Naive thymus-derived CD8-positive, alpha-beta T cell (primary cell): ENCODE measurements around the gene IL22RA1. TPM values are rescaled to one million over a fixed set of nuclear protein-coding genes. Genes with fewer than 3 reads are reported as not detected.

ENCODE experiments used
- ATAC-seq, 2 donors: fragments of 150-1000 bp; cut with Tn5 transposase in 1 of 2; sonication (Bioruptor Pico), chemical (Tn5 transposase) in 1 of 2; 1 replicate in 1 of 2; 2 replicates in 1 of 2; pipeline ENCODE4 v1.10.0; 2021; ENCODE audit warnings: mild to moderate bottlenecking in 2 of 2, moderate library complexity in 2 of 2
- POLR2A ChIA-PET: fragments of 350-600 bp; sonication (Branson Sonifier 250); formaldehyde crosslinking; loops from one replicate; lab custom pipeline; 2021; ENCODE audit warnings: antibody characterized with exemption; lab: Charles Lee
- DNase-seq, 10 donors: peaks; one replicate each; pipeline versions ENCODE4 v3.0.0 to v3.0.0-alpha.2; 2020 to 2022
- H3K27ac Mint-ChIP-seq, 10 donors: one replicate each; pipeline ENCODE4 v1.8.0; 2020 to 2022; ENCODE audit warnings: mild to moderate bottlenecking in 10 of 10, mixed read lengths in 10 of 10, moderate library complexity in 4 of 10, inconsistent platforms in 1 of 10
- H3K27me3 Mint-ChIP-seq, 5 donors: one replicate each; pipeline ENCODE4 v1.8.0; 2021 to 2022; ENCODE audit warnings: mixed read lengths in 5 of 5
- H3K36me3 Mint-ChIP-seq, 3 donors: one replicate each; pipeline ENCODE4 v1.8.0; 2020 to 2022; ENCODE audit warnings: mixed read lengths in 3 of 3, mild to moderate bottlenecking in 2 of 3, inconsistent platforms in 1 of 3
- H3K4me1 Mint-ChIP-seq, 4 donors: one replicate each; pipeline ENCODE4 v1.8.0; 2021 to 2022; ENCODE audit warnings: mixed read lengths in 4 of 4
- H3K4me3 Mint-ChIP-seq, 10 donors: one replicate each; pipeline ENCODE4 v1.8.0; 2020 to 2022; ENCODE audit warnings: mild to moderate bottlenecking in 10 of 10, mixed read lengths in 10 of 10, moderate library complexity in 6 of 10, inconsistent platforms in 1 of 10
- H3K9me3 Mint-ChIP-seq, 9 donors: one replicate each; pipeline ENCODE4 v1.8.0; 2020 to 2022; ENCODE audit warnings: mixed read lengths in 9 of 9, mild to moderate bottlenecking in 3 of 9, inconsistent platforms in 1 of 9, moderate library complexity in 1 of 9
- polyA plus RNA-seq, 3 donors: library from polyadenylated mRNA; unstranded; fragments of 300-500 nt; fragmentation: Illumina TruSeq; gene quantifications; one replicate each; pipeline ENCODE4 v1.2.3, GENCODE V29; 2021
- total RNA-seq, 8 experiments: library from RNA in 2 of 8; stranded (reverse) in 2 of 8; gene quantifications; one replicate each; pipeline ENCODE4 v1.2.3 and lab custom pipeline; 2021 to 2026

Gene IL22RA1
- total and polyA plus RNA-seq, 5 experiments from 2014 or later, result not detected

DNA sequence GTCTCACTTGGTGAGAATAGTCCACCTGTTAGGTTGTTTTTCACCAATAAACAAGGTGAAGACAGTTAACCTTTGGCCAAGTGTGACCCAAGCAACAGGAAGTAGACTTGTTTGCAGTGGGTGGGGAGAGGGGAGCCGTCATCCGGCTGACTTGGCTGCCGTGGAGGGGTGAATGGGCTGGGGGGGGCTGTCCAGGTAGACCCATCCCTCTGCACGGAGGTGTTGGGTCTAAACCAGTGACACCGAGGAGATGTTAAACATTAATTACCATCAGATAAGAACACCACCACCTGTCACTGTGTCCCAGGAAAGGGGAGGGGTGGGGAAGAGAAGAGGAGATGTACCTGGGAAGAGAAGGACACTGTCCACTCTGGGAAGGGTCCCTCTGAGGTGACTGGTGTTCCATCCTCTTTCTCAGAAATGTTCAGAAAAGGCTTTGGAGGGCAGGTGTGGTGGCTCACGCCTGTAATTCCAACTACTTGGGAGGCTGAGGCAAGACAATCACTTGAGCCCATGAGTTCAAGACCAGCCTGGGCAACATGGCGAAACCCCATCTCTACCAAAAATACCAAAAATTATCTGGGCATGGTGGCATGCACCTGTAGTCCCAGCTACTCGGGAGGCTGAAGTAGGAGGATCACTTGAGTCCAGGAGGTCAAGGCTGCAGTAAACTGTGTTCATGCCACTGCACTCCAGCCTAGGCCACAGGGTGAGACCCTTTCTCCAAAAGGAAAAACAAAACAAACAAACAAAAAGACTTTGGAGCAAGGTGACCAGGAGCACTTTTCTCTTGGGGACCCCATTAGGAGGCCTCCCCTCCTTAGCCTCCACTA lies 24.3 kb downstream of the IL22RA1 start:
- Mint-ChIP-seq H3K36me3 (no peaks in the 10 kb centered on the region), H3K4me3 (no peak overlapping the region), H3K27me3 (peaks cover 3 to 38% (median 22%) of the 10 kb centered on the region in 5 donors), H3K27ac (no peak overlapping the region), H3K9me3 (no peaks in the 10 kb centered on the region), H3K4me1 (no peaks in the 10 kb centered on the region)
- POLR2A ChIA-PET, result no interaction called here
- ATAC-seq (no peak), DNase-seq (no peak)

DNA sequence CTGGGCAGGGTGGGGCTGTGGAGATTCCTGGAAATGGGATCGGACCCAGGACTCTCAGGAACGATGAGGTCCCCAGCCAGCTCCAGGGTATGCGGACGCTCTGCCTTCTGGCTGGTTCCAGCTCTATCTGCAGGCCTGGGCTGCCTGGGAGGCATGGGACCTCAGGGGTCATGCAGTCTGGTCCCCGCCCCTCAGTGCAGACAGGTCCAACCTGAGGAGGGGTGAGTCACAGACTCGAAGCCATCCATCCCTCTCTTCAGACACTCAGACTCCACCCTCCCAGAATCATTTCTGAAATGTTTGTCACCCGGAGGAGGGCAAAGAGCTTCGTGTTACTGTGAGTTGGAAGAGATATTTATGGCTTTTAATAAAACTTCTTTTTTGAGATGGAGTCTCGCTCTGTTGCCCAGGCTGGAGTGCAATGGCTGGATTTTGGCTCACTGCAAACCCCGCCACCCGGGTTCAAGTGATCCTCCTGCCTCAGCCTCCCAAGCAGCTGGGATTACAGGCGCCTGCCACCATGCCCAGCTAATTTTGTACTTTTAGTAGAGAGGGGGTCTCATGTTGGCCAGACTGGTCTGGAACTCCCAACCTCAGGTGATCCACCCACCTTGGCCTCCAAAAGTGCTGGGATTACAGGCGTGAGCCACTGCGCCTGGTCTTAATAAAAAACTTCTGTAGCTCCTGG lies 25.1 kb downstream of the IL22RA1 start:
- Mint-ChIP-seq H3K4me3 (no peak overlapping the region), H3K9me3 (no peaks in the 10 kb centered on the region), H3K4me1 (peaks cover 0 to 3% (median under 1%) of the 10 kb centered on the region in 4 donors), H3K27me3 (peaks cover 3 to 42% (median 26%) of the 10 kb centered on the region in 5 donors), H3K27ac (peak overlapping the region in 1 of 10 donors; percentile 50), H3K36me3 (no peaks in the 10 kb centered on the region)
- DNase-seq, result no peak
- ATAC-seq, result no peak
- POLR2A ChIA-PET, result interaction anchor here (0.6 kb wide), 1 partner anchor 634 kb away, joined by 3 read pairs; no protein-coding TSS in a partner anchor

DNA sequence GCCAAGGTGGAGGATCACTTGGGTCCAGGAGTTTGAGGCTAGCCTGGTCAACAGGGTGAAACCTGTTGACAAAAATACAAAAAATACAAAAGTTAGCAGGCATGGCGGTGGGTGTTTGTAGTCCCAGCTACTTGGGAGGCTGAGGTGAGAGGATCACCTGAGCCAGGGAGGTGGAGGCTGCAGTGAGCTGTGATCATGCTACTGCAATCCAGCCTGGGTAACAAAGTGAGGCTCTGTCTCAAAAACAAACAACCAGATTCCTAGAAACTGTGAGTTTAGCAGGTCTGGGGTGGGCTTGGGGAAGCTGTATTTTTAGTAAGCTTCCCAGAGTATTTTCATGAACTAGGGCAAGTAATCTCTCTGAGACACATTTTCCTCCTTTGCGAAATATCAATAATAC lies 25.8 kb downstream of the IL22RA1 start:
- DNase-seq (no peak), ATAC-seq (no peak)
- no peaks in the 10 kb centered on the region for H3K9me3 Mint-ChIP-seq
- no peaks in the 10 kb centered on the region for H3K36me3 Mint-ChIP-seq
- H3K4me3 Mint-ChIP-seq, result no peak overlapping the region
- POLR2A ChIA-PET, result interaction anchor here (0.6 kb wide), 1 partner anchor 635 kb away, joined by 3 read pairs; no protein-coding TSS in a partner anchor
- H3K27ac Mint-ChIP-seq, result no peak overlapping the region
- H3K4me1 Mint-ChIP-seq, result peaks cover 0 to 10% (median 6%) of the 10 kb centered on the region in 4 donors
- peaks cover 3 to 43% (median 26%) of the 10 kb centered on the region in 5 donors for H3K27me3 Mint-ChIP-seq

- Mint-ChIP-seq H3K27ac (no peak overlapping the region), H3K9me3 (no peaks in the 10 kb centered on the region), H3K4me1 (peaks cover 0 to 10% (median 7%) of the 10 kb centered on the region in 4 donors), H3K4me3 (no peak overlapping the region), H3K36me3 (no peaks in the 10 kb centered on the region), H3K27me3 (peaks cover 3 to 44% (median 24%) of the 10 kb centered on the region in 5 donors)
- POLR2A ChIA-PET, result no interaction called here
- DNase-seq (no peak), ATAC-seq (no peak)
Measured at GRCh38 chr1:24114753-24115152, 28.2 kb downstream of the IL22RA1 start.

GRCh38 chr1:24113641-24114033 lies 29.3 kb downstream of the IL22RA1 start:
- Mint-ChIP-seq H3K36me3 (no peaks in the 10 kb centered on the region), H3K27ac (peak overlapping the region in 1 of 10 donors; percentile 53), H3K4me3 (peak overlapping the region in 2 of 10 donors; percentile 4 to 24), H3K4me1 (peaks cover 0 to 10% (median 7%) of the 10 kb centered on the region in 4 donors), H3K9me3 (no peaks in the 10 kb centered on the region), H3K27me3 (peaks cover 2 to 41% (median 22%) of the 10 kb centered on the region in 5 donors)
- DNase-seq (no peak), ATAC-seq (no peak)
- POLR2A ChIA-PET, result no interaction called here

- Mint-ChIP-seq H3K27me3 (peaks cover 2 to 31% (median 17%) of the 10 kb centered on the region in 5 donors), H3K27ac (peak within 1 kb of the TSS in 3 of 10 donors; percentile 41 to 83 (median 82)), H3K4me3 (peak within 1 kb of the TSS in 9 of 10 donors; percentile 14 to 69 (median 41)), H3K9me3 (no peaks in the 10 kb centered on the region), H3K36me3 (no peaks in the 10 kb centered on the region), H3K4me1 (peaks cover 0 to 10% (median 7%) of the 10 kb centered on the region in 4 donors)
- POLR2A ChIA-PET, result no interaction called here
- ATAC-seq (peak; percentile 99 to 100), DNase-seq (peak; percentile 18 to 77 (median 42))
Measured at GRCh38 chr1:24111996-24112779, 30.8 kb downstream of the IL22RA1 start, which contains the start of gene MYOM3. Gene MYOM3 (minus strand): TSS chr1:24112135. CDS start chr1:24108636, 3,499 bp downstream.

- Mint-ChIP-seq H3K27ac (peak overlapping the region in 2 of 10 donors; percentile 82 to 83), H3K4me1 (peaks cover 0 to 10% (median 7%) of the 10 kb centered on the region in 4 donors), H3K36me3 (no peaks in the 10 kb centered on the region), H3K4me3 (peak overlapping the region in 1 of 10 donors; percentile 52), H3K27me3 (peaks cover 2 to 30% (median 14%) of the 10 kb centered on the region in 5 donors), H3K9me3 (no peaks in the 10 kb centered on the region)
- POLR2A ChIA-PET, result no interaction called here
- DNase-seq, result no peak
- ATAC-seq, result no peak
Measured at GRCh38 chr1:24111262-24111995, 31.5 kb downstream of the IL22RA1 start.

GRCh38 chr1:24110642-24111261 lies 32.2 kb downstream of the IL22RA1 start:
- no peak overlapping the region for H3K27ac Mint-ChIP-seq
- ATAC-seq (no peak), DNase-seq (no peak)
- H3K4me1 Mint-ChIP-seq, result peaks cover 0 to 10% (median 7%) of the 10 kb centered on the region in 4 donors
- POLR2A ChIA-PET, result no interaction called here
- no peaks in the 10 kb centered on the region for H3K9me3 Mint-ChIP-seq
- no peaks in the 10 kb centered on the region for H3K36me3 Mint-ChIP-seq
- peaks cover 2 to 23% (median 9%) of the 10 kb centered on the region in 5 donors for H3K27me3 Mint-ChIP-seq
- no peak overlapping the region for H3K4me3 Mint-ChIP-seq

- Mint-ChIP-seq H3K9me3 (no peaks in the 10 kb centered on the region), H3K27me3 (peaks cover 2 to 20% (median 8%) of the 10 kb centered on the region in 5 donors), H3K4me3 (no peak overlapping the region), H3K36me3 (no peaks in the 10 kb centered on the region), H3K27ac (peak overlapping the region in 1 of 10 donors; percentile 11), H3K4me1 (peaks cover 0 to 10% (median 7%) of the 10 kb centered on the region in 4 donors)
- POLR2A ChIA-PET, result no interaction called here
- DNase-seq (no peak), ATAC-seq (no peak)
Measured at GRCh38 chr1:24109686-24110475, 33.1 kb downstream of the IL22RA1 start.

DNA sequence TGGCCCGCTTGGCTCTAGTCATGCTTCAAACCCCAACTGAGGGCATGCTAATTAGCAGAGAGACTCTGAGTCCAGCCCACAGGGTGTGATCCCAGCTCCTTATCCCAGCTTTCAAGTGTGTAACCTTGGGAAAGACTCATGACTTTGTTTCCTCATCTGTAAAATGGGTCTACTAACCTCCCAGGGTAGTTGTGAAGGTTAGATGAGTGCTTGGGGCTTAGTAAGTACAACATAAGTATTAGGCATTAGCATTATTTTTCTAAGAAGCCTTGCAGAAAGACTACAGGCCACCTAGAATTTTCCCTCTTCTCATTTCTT lies 33.8 kb downstream of the IL22RA1 start:
- DNase-seq (no peak), ATAC-seq (no peak)
- Mint-ChIP-seq H3K4me1 (peaks cover 0 to 10% (median 7%) of the 10 kb centered on the region in 4 donors), H3K27me3 (peaks cover 2 to 18% (median 6%) of the 10 kb centered on the region in 5 donors), H3K27ac (no peak overlapping the region), H3K9me3 (no peaks in the 10 kb centered on the region), H3K36me3 (no peaks in the 10 kb centered on the region), H3K4me3 (no peak overlapping the region)
- POLR2A ChIA-PET, result interaction anchor here (0.6 kb wide), 1 partner anchor 364 kb away, joined by 3 read pairs; no protein-coding TSS in a partner anchor
